NCI-H2081 (cell line): ENCODE measurements around the gene TMEM212.
"Not testable (repeated sequence)": the region's sequence is repeated elsewhere in the genome, so short reads cannot be mapped to it uniquely, and the experiment has no call there.

Source experiments
- DNase-seq, 2 experiments: peaks; one replicate each; lab custom pipeline; 2025; lab: John Stamatoyannopoulos, UW

Gene TMEM212

DNA sequence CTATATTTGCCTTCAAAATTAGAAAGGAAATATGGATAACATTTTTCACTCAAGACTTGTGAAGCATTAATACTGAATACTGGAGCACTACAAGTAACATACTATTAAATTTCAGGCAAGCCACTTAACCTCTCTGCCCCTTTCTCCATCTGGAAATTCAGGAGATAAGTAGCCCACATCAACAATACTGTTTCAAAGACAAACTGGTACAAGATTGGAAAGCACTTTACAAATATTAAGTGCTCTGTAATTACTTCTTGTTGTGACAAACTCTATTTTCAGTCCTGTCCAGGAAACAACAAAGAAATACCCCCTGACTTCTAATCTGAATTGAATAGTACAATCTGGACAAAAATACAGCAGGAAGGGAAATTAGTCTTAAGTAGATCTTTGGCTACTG, 49.3 kb downstream of the TMEM212 start:
- no peak for DNase-seq

DNA sequence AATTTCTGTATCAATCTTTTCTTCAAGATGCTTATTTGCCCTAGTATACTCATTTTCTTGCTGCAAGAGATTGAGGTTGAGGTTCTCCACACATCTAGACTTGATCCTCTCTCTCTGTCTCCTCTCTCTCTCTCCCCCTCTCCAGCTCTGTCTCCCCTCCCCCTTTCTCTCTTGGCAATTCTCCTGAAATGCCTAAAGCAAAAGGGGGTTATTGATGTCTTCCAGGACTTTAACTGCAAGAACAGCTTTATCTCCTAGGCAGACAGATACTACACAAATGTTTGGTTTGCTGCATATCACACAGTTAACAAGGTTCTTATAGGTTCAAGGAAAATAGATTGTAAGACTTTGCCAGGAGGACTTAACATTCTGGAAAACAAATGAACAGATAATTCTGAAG, 52.1 kb downstream of the TMEM212 start:
- DNase-seq, result no peak

DNA sequence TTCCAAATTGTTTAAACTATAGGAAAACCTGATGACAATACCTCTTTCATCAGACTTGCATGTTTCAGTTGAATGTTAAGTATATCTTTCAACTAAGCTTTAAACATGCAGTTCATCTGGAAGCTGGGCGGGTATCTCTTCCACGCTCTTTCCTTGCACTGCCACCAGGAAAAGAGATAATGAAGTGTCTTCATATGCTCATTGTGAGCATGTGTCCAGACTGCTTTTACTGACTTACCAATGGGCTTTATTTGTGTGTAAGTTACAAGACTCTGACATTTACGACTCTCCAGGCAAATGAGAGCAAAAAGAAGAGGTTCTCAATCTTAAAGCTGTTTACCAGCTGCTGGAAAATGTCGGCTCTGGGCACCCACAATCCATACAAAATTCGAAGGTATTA, 52.8 kb downstream of the TMEM212 start:
- no peak for DNase-seq

DNA sequence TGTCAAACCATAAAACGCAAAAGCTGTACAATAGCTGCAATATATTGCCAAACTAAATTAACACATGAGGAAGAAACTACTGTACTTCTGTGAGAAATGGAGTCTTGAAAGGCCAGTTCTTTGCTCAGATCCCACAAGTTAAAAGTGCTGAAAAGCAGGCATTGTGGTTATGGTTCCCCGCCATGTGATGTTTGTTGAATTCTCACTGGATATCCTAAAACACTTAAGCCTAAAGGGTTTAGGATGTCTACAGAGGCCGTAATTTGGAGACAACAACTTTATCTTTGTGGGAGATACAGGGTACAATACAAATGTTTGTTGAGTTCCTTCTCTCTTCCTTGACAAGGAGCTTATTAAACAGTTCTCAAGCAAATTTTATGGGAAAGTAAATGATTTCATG, 53.2 kb downstream of the TMEM212 start:
- no peak for DNase-seq

DNA sequence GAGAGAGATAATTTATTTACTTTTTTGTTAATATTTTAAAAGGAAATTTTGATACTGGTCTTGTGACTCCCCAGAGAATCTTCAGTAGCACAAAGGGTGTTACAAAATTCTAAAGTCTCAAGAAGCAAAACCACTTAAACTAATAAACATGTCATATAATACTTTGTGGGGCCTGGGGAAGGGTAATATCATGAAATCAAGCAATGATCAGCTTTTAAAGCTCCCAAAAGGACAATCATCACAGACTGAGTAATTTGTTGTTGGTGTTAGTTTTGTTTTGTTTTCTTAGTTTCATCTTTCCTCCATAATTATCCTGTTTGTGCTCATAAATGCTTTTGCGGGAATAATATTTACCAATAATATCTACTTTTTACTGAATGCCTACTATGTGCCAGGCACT, 55.0 kb downstream of the TMEM212 start:
- no peak for DNase-seq

DNA sequence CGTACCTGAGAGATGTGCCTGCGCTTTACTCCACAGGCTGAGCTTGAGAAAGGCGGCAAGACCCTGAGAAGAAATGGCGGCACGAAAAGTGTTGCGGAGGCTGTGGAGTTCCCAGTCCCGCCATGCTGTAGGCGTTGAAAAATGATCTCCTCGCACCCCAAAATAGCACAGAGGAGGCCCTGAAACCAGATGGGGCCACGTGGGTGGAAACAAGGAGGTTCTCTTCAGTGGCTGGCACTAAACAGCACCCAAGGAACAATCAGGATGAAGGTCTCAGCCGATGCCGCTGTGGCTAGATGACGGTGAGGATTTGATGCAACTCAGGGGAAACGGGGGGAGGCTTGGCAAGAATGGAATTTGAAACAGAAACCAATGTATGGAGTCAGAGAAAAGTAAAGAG, 57.3 kb downstream of the TMEM212 start:
- DNase-seq, result no peak

DNA sequence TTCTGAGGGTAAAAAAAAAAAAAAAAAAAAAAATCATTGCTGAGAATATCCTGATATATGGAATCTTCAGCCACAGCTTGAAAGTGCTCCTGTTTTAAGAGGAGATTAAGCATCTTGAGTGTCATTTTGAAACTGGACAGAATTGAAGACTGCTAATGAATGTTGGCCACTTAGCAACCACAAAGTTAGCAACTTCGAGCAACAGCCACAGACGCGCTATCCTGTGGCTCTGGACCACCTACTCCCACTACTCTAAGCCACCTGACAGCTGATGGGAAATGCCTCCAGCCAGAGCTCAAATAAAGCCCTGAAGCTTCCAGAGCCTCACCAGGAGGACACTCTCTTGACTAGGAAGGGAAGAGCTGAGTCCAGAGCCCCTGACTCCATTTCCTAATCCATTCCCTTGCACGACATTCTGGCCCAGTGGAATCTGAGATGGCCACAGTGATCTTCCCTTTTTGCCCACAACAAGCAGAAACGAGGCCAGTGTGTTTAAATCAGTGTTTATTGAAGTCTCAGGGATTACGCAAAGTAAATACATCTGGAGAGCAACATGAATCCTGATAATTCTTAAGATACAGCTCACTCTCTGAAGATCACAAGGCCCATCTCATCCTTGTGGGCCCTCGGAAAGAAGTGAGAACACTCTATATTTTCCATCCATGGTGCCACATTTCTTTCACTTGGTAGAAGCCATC, 58.6 kb downstream of the TMEM212 start:
- DNase-seq, result no peak

DNA sequence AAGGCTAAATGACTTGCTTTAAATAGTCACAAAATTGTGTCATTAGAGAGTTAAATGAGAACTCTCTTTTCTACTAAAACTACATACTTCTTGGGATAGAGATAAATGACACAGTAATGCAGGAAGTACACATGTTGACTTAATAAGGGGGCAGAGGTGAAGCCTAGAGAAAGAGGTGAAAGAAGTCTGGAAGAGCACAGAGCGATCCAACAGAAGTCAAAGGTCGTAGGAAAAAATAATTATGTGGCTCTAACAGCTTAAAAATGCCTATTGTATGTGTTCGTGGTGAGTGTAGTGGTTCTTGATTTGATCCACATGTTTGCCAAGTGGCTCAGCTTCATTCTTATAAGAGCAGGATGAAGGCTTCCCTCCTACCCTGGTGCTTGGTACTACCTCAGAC, 61.7 kb downstream of the TMEM212 start:
- DNase-seq, result no peak

DNA sequence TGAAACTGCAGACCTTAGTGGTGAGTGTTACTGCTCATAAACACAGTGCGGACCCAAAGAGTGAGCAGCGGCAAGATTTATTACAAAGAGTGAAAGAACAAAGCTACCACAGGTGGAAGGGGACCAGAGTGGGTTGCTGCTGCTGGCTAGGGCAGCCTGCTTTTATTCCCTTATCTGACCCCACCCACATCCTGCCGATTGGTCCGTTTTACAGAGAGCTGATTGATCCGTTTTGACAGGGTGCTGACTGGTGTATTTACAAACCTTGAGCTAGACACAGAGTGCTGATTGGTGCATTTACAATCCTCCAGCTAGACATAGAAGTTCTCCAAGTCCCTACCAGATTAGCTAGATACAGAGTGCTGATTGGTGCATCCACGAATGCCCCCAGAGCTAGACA, 63.4 kb downstream of the TMEM212 start:
- not testable (repeated sequence) for DNase-seq

DNA sequence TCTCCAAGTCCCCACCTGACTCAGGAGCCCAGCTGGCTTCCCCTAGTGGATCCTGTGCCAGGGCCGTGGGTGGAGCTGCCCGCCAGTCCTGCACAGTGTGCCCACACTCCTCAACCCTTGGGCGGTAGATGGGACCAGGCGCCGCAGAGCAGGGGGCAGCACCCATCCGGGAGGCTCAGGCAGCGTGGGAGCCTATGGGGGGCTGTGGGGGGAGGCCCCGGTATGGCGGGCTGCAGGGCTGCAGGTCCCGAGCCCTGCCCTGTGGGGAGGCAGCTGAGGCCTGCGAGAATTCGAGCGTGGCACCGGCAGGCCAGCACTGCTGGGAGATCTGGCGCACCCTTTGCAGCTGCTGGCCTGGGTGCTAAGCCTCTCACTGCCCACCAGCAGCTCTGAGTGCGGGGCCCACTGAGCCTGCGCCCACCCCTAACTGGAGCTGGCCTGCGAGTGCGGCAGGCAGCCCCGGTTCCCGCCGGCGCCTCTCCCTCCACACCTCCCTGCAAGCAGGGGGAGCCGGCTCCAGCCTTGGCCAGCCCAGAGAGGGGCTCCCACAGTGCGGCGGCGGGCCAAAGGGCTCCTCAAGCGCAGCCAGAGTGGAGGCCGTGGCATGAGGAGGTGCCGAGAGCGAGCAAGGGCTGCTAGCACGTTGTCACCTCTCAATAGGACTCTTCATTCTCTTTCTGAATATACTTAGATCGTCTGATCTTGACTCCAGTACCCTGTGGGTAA, 64.0 kb downstream of the TMEM212 start:
- DNase-seq, result no peak

DNA sequence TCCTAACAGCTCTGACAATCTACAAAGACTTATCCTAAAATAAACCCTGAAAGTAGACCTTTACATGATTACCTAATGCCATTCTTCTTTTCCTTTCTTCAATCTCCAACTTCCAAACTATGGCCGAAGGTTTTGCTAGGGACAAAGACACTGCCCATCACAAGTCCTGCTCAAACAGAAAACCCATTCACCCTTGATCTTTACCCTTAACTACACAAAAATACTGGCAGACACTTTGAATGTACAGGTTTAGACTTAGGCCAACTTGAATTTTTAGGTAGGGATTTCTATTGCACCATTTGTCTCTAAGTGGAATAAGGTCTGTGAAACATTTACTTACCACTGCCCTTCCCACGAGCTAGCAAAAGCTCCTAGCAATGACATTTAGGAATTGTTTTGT, 64.6 kb downstream of the TMEM212 start:
- DNase-seq, result no peak

DNA sequence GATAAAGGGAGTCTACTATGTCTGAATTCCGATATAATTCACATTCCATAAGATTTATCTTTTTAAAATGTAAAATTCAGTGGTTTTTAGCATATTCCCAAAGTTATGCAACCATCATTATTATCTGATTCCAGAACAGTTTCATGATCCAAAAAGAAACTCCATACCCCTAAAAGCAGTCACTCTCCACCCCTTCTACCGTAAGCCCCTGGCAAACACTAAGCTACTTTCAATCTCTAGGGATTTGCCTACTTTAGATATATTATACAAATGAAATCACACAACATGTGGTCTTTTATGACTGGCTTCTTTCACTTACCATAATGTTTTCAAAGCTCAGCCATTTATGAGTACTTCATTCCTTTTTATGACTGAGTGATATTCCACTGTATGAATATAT, 65.6 kb downstream of the TMEM212 start:
- DNase-seq, result no peak
